CD14-positive monocyte (primary cell): Measurements from ENCODE around the gene AREG. TPM values are rescaled to one million over a fixed set of nuclear protein-coding genes. Genes with fewer than 3 reads are reported as not detected.

Experiments used
- DNase-seq, 3 donors: peaks; one replicate each; pipeline ENCODE4 v3.0.0-alpha.2; 2011 to 2022
- H2AFZ ChIP-seq: 2 replicates; pipeline ENCODE4 v1.6.0; 2012; ENCODE audit warnings: mild to moderate bottlenecking, low read depth, low read length, inconsistent platforms; ENCODE audit not compliant: insufficient read depth, poor library complexity, severe bottlenecking
- H3K27ac ChIP-seq, 2 donors: 1 replicate in 1 of 2; 2 replicates in 1 of 2; pipeline ENCODE4 v1.5.1; 2012 to 2013; ENCODE audit warnings: low read length in 2 of 2, control low read depth in 1 of 2, inconsistent platforms in 1 of 2, low read depth in 1 of 2, mild to moderate bottlenecking in 1 of 2
- H3K27me3 ChIP-seq, 2 donors: one replicate each; pipeline versions ENCODE4 v1.6.0 to v1.6.1; 2011 to 2013; ENCODE audit warnings: low read length in 2 of 2; ENCODE audit not compliant: control insufficient read depth in 2 of 2, insufficient read depth in 2 of 2
- H3K36me3 ChIP-seq, 2 donors: replicated peaks in 1 of 2; 1 replicate in 1 of 2; 2 replicates in 1 of 2; pipeline versions ENCODE4 v1.5.1 to v1.6.1; 2012 to 2013; ENCODE audit warnings: low read length in 2 of 2, control low read depth in 1 of 2, inconsistent platforms in 1 of 2, mild to moderate bottlenecking in 1 of 2; ENCODE audit not compliant: insufficient read depth in 2 of 2, control insufficient read depth in 1 of 2
- H3K4me1 ChIP-seq, 2 donors: 1 replicate in 1 of 2; 2 replicates in 1 of 2; pipeline versions ENCODE4 v1.5.1 to v1.6.1; 2012 to 2013; ENCODE audit warnings: low read length in 2 of 2, control low read depth in 1 of 2, inconsistent platforms in 1 of 2, mild to moderate bottlenecking in 1 of 2, moderate library complexity in 1 of 2; ENCODE audit not compliant: insufficient read depth in 2 of 2, control insufficient read depth in 1 of 2
- H3K4me2 ChIP-seq: replicated peaks from 2 replicates; pipeline ENCODE3; 2012; ENCODE audit warnings: low read length, moderate library complexity, mild to moderate bottlenecking; ENCODE audit not compliant: poor library complexity, severe bottlenecking; ENCODE audit errors: extremely low read depth
- H3K4me3 ChIP-seq, 3 experiments: fragments of 200-600 bp in 1 of 3; sonication (generic) in 1 of 3; replicated peaks in 1 of 3; 1 replicate in 2 of 3; 2 replicates in 1 of 3; pipeline ENCODE4 v1.5.1; 2011 to 2013; ENCODE audit warnings: low read length in 3 of 3, mild to moderate bottlenecking in 3 of 3, control low read depth in 2 of 3, low read depth in 2 of 3, inconsistent platforms in 1 of 3, moderate library complexity in 1 of 3
- H3K79me2 ChIP-seq: 2 replicates; pipeline ENCODE4 v1.6.0; 2012; ENCODE audit warnings: mild to moderate bottlenecking, control low read depth, inconsistent platforms, low read length, moderate library complexity; ENCODE audit not compliant: insufficient read depth
- H3K9ac ChIP-seq: 2 replicates; pipeline ENCODE4 v1.6.0; 2017; ENCODE audit warnings: low read length, mild to moderate bottlenecking; ENCODE audit not compliant: insufficient read depth, poor library complexity, severe bottlenecking
- H3K9me3 ChIP-seq, 2 donors: replicated peaks in 1 of 2; 1 replicate in 1 of 2; 2 replicates in 1 of 2; pipeline versions ENCODE4 v1.5.1 to v1.6.1; 2012 to 2013; ENCODE audit warnings: low read length in 2 of 2, control low read depth in 1 of 2; ENCODE audit not compliant: control insufficient read depth in 1 of 2, insufficient read depth in 1 of 2
- H4K20me1 ChIP-seq: 2 replicates; pipeline ENCODE4 v1.6.0; 2012; ENCODE audit warnings: mild to moderate bottlenecking, low read length, control low read depth, moderate library complexity; ENCODE audit not compliant: insufficient read depth
- H3K27ac Mint-ChIP-seq, 7 donors: one replicate each; pipeline ENCODE4 v1.8.0; 2020; ENCODE audit warnings: mild to moderate bottlenecking in 7 of 7, mixed read lengths in 7 of 7, moderate library complexity in 6 of 7, inconsistent platforms in 2 of 7
- H3K27me3 Mint-ChIP-seq, 3 donors: one replicate each; pipeline ENCODE4 v1.8.0; 2021 to 2022; ENCODE audit warnings: low read depth in 3 of 3, mild to moderate bottlenecking in 3 of 3, mixed read lengths in 3 of 3, moderate library complexity in 3 of 3, inconsistent platforms in 1 of 3
- H3K36me3 Mint-ChIP-seq, 2 donors: one replicate each; pipeline ENCODE4 v1.8.0; 2020; ENCODE audit warnings: mixed read lengths in 2 of 2, inconsistent platforms in 1 of 2, mild to moderate bottlenecking in 1 of 2
- H3K4me1 Mint-ChIP-seq: one replicate; pipeline ENCODE4 v1.8.0; 2020; ENCODE audit warnings: mild to moderate bottlenecking, mixed read lengths
- H3K4me3 Mint-ChIP-seq, 2 donors: one replicate each; pipeline ENCODE4 v1.8.0; 2020; ENCODE audit warnings: mild to moderate bottlenecking in 2 of 2, mixed read lengths in 2 of 2, moderate library complexity in 1 of 2
- H3K9me3 Mint-ChIP-seq, 7 donors: one replicate each; pipeline ENCODE4 v1.8.0; 2020 to 2022; ENCODE audit warnings: mixed read lengths in 7 of 7, mild to moderate bottlenecking in 6 of 7, moderate library complexity in 6 of 7, inconsistent platforms in 2 of 7
- CTCF ChIP-seq: fragments of 200-600 bp; IDR thresholded peaks from one replicate; pipeline ENCODE4 v1.8.0; 2022; ENCODE audit warnings: antibody characterized with exemption, mild to moderate bottlenecking
- WGBS: methylation state at CpG from one replicate; pipeline ENCODE4 v1.1.5; 2013; ENCODE audit warnings: missing lambda C conversion rate; ENCODE audit not compliant: insufficient coverage; 5-methylcytosine and 5-hydroxymethylcytosine counted together
- intact Hi-C, 2 donors: fragments of 100-400 bp; cut with micrococcal nuclease; formaldehyde crosslinking; loops; one replicate each; pipeline versions ENCODE4 v1.15.0 to v1.15.1; 2023
- polyA plus RNA-seq, 3 donors: library from polyadenylated mRNA; depleted of rRNA in 1 of 3; unstranded in 2 of 3; stranded (reverse) in 1 of 3; fragments of 300-500 nt in 2 of 3; fragments of >200 nt in 1 of 3; fragmentation: Illumina TruSeq in 2 of 3; gene quantifications; 1 replicate in 2 of 3; 2 replicates in 1 of 3; pipeline ENCODE4 v1.2.3, GENCODE V29; 2012 to 2021

The AREG gene
- polyA plus RNA-seq, 3 donors = 4.2 to 9.2 (median 9.1) TPM

GRCh38 chr4:74424111-74424510 lies 20.8 kb upstream of the AREG start:
- no peaks in the 10 kb centered on the region for H3K27me3 ChIP-seq
- no peak for DNase-seq
- intact Hi-C loops = no loop called here
- Mint-ChIP-seq H3K9me3 (peaks cover 0 to 2% (median 0%) of the 10 kb centered on the region in 7 donors), H3K36me3 (no peaks in the 10 kb centered on the region), H3K4me3 (no peak overlapping the region), H3K27me3 (no peaks in the 10 kb centered on the region), H3K4me1 (peaks cover 3% of the 10 kb centered on the region), H3K27ac (no peak overlapping the region)
- H3K4me1 ChIP-seq = no peaks in the 10 kb centered on the region
- no peak overlapping the region for H3K4me3 ChIP-seq
- WGBS = no CpG with 5 or more reads among the region's 2 CpGs
- no peak overlapping the region for H2AFZ ChIP-seq
- no peaks in the 10 kb centered on the region for H3K36me3 ChIP-seq
- no peak for TF ChIP-seq CTCF
- H4K20me1 ChIP-seq = no peaks in the 10 kb centered on the region
- no peaks in the 10 kb centered on the region for H3K79me2 ChIP-seq
- H3K9me3 ChIP-seq = no peaks in the 10 kb centered on the region
- no peak overlapping the region for H3K27ac ChIP-seq
- no peak overlapping the region for H3K9ac ChIP-seq
- H3K4me2 ChIP-seq = no peak overlapping the region

GRCh38 chr4:74426101-74426500 lies 18.8 kb upstream of the AREG start:
- no peak overlapping the region for H2AFZ ChIP-seq

More at GRCh38 chr4:74426101-74426500, 18.8 kb upstream of the AREG start:
- Histone ChIP-seq H3K79me2 (no peaks in the 10 kb centered on the region), H3K9me3 (no peaks in the 10 kb centered on the region), H3K9ac (no peak overlapping the region), H4K20me1 (no peaks in the 10 kb centered on the region), H3K4me3 (no peak overlapping the region), H3K27ac (no peak overlapping the region), H3K36me3 (no peaks in the 10 kb centered on the region), H3K27me3 (no peaks in the 10 kb centered on the region), H3K4me1 (peaks cover 1 to 4% of the 10 kb centered on the region in 2 donors), H3K4me2 (no peak overlapping the region)
- intact Hi-C loops = no loop called here
- Mint-ChIP-seq H3K9me3 (peaks cover 0 to 2% (median 0%) of the 10 kb centered on the region in 7 donors), H3K4me1 (peaks cover 5% of the 10 kb centered on the region), H3K27ac (no peak overlapping the region), H3K27me3 (no peaks in the 10 kb centered on the region), H3K36me3 (no peaks in the 10 kb centered on the region), H3K4me3 (no peak overlapping the region)
- no peak for DNase-seq
- 100% methylated on average over 1 of the region's 1 CpG for WGBS
- no peak for TF ChIP-seq CTCF
